Renal cortex interstitium (tissue), 11 donors: ENCODE results near the gene TAF10. TPM values are rescaled to one million over a fixed set of nuclear protein-coding genes. Genes with fewer than 3 reads are reported as not detected.
A peak's percentile ranks its signal among the peaks of the same experiment; 100 is the strongest.

ENCODE experiments used
- DNase-seq, 11 donors: peaks; one replicate each; pipeline ENCODE4 v3.0.0-alpha.2; 2013; ENCODE audit warnings: low read depth in 9 of 11, low spot score in 4 of 11; ENCODE audit errors: extremely low read depth in 1 of 11
- polyA plus RNA-seq, 3 donors: library from polyadenylated mRNA; unstranded; fragments of 120-200 nt; gene quantifications; one replicate each; pipeline ENCODE4 v1.2.1, GENCODE V29; 2013; ENCODE audit not compliant: insufficient read length in 3 of 3

TAF10 gene
- polyA plus RNA-seq, 3 donors: 74.3 to 88.5 (median 75.2) TPM

DNA sequence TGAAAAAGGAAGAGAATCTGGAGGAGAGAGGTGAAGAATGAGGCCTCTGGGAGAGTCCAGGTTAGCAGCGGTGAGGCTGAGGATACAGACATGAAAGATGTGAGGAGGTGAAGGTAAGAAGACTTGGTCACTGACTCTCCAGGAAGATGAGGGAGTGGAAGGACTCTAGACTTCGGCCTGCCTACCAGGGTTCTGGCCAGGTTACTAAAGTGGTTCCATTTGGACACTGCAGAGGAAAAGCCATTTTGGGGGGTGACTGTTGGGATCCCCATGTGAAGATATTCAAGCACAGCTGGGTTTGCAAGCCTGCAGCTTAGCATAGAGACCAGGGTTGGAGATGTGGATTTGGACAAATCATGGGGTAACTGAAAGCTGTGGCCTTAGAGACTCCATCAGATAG, 35.8 kb upstream of the TAF10 start:
- no peak for DNase-seq

DNA sequence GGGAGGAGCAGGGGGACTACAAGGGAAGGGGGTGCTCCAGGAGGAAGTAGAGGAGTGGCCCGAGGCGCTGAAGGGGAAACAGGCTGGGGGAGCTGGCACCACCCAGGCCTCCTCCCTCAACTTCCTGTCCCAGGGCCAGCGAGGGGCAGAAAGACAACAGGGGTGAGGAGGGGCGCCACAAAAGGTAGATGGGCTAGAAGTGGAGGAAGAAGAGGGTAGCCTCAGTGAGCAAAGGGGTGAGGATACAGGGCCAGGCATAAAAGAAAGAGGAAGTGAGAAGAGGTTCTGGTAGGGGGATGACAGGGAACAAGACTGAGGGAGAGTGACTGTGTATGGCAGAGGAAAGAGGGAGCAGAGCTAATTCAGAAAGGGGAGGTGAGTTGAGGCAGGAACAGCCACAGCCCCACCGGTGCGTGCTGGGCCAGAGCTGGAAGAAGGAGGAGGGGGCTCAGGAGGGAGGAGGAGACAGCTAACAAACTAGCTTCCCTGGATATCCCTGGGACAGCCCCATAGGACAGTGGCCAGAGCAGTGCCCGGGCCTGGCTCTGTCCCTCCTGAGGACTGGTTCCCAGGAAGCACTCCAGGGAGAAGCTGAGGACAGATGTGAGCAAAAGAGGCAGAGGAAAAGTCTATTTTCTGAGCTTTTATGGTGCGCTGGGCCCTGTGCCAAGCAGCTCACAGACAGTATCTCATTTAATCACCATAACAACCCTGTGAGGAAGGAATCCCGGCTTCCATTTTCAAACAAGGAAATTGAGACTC, 35.1 kb upstream of the TAF10 start:
- DNase-seq: peak in 1 of 11 donors; percentile 39

DNA sequence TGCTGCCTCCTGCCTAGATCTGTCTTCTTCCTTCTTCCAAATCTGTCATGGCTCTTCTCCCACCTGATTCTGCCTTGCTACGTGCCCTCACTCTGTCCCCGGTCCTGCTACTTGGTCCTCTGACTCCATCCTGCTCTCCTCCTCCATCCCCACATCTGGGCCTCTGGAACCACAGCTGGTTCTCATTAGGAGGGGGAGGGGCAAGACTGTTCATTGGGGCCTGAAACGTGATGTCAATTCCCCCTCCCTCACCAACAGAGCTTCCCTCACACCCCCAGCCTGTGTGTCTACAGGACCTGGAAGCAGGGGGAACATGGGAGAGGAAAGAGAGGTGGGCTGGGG, 34.5 kb upstream of the TAF10 start:
- peak in 7 of 11 donors; percentile 47 to 77 (median 67) for DNase-seq

GRCh38 chr11:6646071-6646470, 34.1 kb upstream of the TAF10 start:
- no peak for DNase-seq

DNA sequence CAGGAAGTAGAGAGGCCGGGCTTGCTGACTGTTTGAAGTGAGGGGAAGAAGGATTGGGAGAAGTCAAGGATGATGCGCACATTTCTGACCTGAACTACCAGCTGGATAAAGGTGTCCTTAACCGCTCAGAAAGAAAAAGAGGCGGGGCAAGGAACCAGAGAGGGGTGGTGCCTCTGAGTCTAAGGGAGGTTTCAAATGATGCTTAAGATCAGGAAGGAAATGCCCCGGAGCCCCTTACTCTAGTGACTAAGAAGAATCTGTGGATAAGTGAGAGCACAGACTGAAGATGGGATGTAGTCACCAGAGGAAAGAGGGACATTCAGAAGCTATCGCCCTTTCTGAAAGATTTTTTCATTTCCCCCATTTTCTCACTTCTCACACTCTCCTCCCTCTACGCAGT, 30.9 kb upstream of the TAF10 start:
- DNase-seq: no peak

DNA sequence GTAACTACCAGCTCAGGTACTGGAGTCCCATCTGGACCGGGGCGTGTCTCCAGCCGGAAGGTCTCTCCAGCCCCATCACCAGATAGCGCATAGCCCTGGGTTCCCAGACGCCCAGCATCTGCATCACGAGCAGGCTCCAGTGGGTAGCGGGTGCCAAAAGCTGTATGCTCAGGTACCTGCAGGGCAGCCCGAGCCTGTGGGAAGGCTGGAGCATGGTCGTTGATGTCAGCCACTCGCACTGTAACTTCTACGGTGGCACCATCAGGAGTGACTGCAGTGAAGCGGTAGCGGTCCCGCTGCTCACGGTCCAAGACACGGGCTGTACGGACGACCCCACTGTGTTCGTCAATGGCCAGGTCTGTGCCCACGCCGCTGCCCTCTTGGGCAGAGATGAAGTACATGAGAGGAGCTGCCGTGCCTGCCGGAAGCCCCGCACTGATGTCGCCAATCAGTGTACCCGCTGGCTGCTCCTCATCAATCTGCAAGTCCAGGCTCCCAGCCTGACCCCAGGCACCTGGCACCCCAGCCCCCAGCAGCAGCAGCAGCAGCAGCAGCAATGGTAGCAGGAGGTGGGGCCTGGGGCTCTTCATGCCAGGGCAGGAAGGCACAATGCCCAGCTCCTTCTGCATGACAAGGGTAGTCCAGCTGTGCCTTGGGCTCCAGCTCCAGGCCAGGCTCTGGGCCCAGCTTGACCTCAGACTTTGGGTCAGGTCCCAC, 29.1 kb upstream of the TAF10 start:
- no peak for DNase-seq

GRCh38 chr11:6640036-6640984, 28.3 kb upstream of the TAF10 start:
- no peak for DNase-seq

GRCh38 chr11:6638429-6638828, 26.4 kb upstream of the TAF10 start:
- no peak for DNase-seq

- no peak for DNase-seq
Measured at GRCh38 chr11:6637871-6638270, 25.9 kb upstream of the TAF10 start.

GRCh38 chr11:6636480-6636879, 24.5 kb upstream of the TAF10 start:
- DNase-seq: no peak

DNA sequence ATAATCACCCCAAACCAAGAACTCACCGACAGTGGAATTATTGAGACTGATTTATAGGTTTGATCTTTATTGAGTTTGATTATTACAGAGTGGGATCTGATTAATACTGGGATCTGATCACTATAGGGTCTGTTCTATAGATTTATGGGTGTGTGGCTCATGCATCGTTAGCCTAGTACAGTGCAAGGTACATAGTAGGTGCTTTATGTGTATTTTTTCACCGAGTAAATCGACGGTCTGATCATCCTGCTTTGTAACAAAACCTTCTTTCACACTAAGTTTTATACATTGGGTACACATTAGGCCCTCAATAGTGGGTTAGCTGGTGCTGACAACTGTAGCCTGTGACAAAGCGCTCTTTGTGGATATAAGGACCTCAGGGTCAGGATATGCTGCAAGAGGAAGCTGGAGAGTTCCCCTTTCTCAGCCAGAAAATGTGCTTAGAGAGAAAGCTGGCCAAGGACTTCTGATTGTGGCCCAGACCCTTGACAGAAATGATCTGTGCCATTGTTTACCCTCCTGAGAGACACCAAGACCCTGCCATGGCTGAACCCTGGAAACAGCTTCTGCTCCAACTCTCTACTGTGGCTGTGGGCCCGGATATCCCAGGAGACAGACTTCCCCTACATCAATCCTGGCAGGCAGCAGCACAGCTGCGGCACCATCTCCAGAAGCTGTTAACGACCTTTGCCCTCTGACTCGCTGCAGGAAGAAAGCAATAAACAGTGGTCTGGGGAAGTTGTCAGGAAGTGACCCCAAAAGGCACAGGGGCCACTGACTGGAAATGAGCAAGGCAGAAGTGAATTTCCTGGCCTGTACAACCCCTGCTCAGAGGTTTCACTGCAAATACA, 23.3 kb upstream of the TAF10 start:
- DNase-seq: peak in 4 of 11 donors; percentile 55 to 78 (median 70)

DNA sequence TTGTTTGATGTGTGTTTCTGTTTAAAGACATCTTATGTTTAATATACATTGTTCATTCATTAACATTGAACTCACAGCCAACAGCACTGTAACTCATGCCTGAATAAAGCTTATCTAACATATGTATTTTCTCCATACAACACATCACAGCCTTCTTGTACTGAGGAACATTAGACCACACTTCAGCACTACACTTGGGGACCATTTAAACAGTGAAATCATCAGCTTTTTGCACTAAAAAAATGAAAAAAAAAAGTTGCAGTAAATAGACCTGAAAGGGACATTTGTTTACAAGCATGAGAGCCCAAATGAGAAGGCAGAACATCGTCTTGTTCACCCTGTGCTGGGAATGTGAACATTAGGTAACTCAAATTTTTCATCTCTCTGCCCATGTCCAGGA, 22.5 kb upstream of the TAF10 start:
- no peak for DNase-seq

GRCh38 chr11:6633422-6634408, 21.7 kb upstream of the TAF10 start:
- no peak for DNase-seq

DNA sequence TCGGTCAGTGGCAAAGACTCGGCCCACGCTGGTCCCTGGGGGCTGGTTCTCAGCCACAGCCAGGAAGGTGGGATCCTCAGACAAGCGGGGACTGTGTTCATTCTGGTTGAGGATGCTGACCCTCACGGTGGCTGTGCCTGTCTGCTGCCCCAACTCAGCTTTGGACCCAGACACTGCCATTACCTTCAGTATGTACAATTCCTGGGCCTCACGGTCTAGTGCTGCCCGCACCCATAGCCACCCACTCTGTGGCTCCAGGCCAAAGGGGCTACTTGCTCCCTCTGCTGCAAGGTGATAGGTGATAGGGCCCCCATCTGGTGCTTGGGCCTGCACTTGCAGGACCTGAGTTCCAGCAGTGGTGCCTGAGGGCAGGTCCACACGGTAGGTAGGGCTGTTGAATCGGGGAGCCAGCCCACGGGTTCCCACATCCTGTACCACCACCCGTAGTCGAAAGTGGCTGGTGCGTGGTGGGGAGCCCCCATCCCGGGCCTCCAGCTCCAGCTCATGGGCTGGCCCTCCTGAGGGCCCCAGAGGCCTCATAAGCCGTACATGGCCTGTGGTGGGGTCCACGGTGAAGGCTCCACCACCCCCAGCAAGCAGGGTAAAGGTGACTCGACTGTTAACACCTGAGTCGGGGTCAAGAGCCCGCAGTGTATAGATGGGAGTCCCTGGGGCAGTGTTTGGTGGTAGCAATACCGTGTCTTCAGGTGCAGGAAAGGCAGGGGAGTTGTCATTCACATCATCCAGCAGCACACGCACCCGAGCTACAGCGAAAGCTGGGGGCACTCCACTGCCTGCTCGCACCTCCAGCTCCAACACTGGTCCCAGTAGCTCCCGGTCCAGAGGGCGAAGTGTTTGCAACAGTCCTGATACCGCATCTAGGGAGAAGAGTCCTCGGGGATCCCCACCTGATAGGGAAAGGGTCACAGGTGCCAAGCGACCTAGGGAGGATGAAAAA, 20.4 kb upstream of the TAF10 start:
- no peak for DNase-seq

DNA sequence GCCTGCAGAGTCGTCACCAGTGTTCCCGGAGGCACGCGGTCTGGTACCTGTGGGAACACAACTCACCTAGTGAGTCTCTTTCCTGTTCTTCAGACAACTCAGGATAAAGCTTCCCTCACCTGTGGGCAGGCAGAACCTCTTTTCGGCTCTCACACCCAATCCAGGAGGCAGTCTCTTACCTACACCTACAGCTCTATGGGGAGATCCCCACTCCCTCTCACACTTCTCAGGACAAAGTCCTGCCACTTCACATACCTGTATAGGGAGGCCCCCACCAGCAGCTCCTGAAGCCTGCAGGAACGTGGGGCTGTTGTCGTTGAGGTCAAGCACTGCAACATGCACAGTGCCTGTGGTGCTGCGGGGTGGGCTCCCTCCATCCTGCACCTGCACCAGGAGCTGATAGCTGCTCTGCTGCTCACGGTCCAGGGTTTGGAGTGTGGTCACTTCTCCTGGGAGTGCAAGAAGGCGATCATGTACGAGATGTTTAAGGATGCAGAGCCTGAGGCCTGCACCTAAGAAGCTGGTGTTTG, 19.4 kb upstream of the TAF10 start:
- DNase-seq: no peak

DNA sequence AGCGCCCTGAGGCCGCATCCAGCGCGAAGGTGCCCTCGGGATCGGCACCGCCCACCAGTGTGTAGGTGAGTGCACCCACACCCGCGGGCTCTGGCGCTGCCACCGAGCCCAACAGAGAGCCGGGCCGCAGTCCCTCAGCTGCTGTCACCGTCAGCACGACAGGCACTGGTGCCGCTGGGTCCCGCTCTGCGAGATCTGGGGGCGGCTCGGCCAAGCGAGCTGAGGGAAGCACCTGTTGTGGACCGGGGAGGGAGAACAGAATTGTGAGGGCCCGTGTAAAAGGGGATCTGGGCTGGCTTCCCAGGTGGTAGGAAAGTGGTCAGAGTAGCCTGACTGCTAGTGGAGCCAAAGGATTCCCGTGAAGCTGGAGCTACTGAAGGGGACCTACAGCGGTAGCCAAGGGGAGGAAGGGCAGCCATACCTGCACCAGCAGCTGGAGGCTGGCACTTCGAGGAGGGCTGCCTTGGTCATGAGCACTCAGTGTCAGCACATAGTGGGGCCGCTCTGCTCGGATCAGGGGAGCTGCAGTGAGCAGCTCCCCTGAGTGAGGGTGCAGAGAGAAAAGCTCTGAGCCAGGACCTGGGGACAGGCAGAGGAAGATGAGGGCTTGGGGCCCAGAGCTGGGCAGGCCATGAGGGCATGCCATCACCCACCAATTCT, 18.7 kb upstream of the TAF10 start:
- no peak for DNase-seq
